ENCODE measurements around the gene CDC14B. TPM values are rescaled to one million over a fixed set of nuclear protein-coding genes. Genes with fewer than 3 reads are reported as not detected.

CDC14B gene
- total RNA-seq, 1 experiment from 2014 or later = 29.8 TPM

- TF ChIP-seq CTCF (IDR thresholded peaks at IDR 0.05; ENCODE audit: unreplicated experiment) = no peak
- BruUV-seq (replicated peaks) = no TSS peak
- H3K27ac Mint-ChIP-seq (ENCODE audit: unreplicated experiment) = no peak overlapping the region
- intact Hi-C loops (cut with micrococcal nuclease; ENCODE audit: unreplicated experiment) = no loop called here
- H3K4me1 Mint-ChIP-seq (ENCODE audit: low read depth, unreplicated experiment) = peaks cover 12% of the 10 kb centered on the region
- H3K36me3 Mint-ChIP-seq (ENCODE audit: insufficient read depth, unreplicated experiment) = no peaks in the 10 kb centered on the region
- no peaks in the 10 kb centered on the region for H3K27me3 Mint-ChIP-seq (ENCODE audit: unreplicated experiment)
- H3K9me3 Mint-ChIP-seq (ENCODE audit: low read depth, unreplicated experiment) = no peaks in the 10 kb centered on the region
- no peak for DNase-seq
- CTCF ChIA-PET = no interaction called here
- H3K4me3 Mint-ChIP-seq (ENCODE audit: low read depth, unreplicated experiment) = no peak overlapping the region
Observed at GRCh38 chr9:96581301-96581700, 38.3 kb downstream of the CDC14B start.

GRCh38 chr9:96574931-96575351, 44.7 kb downstream of the CDC14B start:
- intact Hi-C loops (cut with micrococcal nuclease; ENCODE audit: unreplicated experiment) = no loop called here
- Mint-ChIP-seq H3K9me3 (ENCODE audit: low read depth, unreplicated experiment) (no peaks in the 10 kb centered on the region), H3K36me3 (ENCODE audit: insufficient read depth, unreplicated experiment) (no peaks in the 10 kb centered on the region), H3K27ac (ENCODE audit: unreplicated experiment) (no peak overlapping the region), H3K27me3 (ENCODE audit: unreplicated experiment) (no peaks in the 10 kb centered on the region), H3K4me1 (ENCODE audit: low read depth, unreplicated experiment) (no peaks in the 10 kb centered on the region), H3K4me3 (ENCODE audit: low read depth, unreplicated experiment) (no peak overlapping the region)
- no peak for TF ChIP-seq CTCF (IDR thresholded peaks at IDR 0.05; ENCODE audit: unreplicated experiment)
- CTCF ChIA-PET = no interaction called here
- DNase-seq = no peak
- no TSS peak for BruUV-seq (replicated peaks)

GRCh38 chr9:96574455-96574854, 45.2 kb downstream of the CDC14B start:
- Mint-ChIP-seq H3K36me3 (ENCODE audit: insufficient read depth, unreplicated experiment) (no peaks in the 10 kb centered on the region), H3K4me3 (ENCODE audit: low read depth, unreplicated experiment) (no peak overlapping the region), H3K9me3 (ENCODE audit: low read depth, unreplicated experiment) (no peaks in the 10 kb centered on the region), H3K27me3 (ENCODE audit: unreplicated experiment) (no peaks in the 10 kb centered on the region), H3K27ac (ENCODE audit: unreplicated experiment) (no peak overlapping the region), H3K4me1 (ENCODE audit: low read depth, unreplicated experiment) (no peaks in the 10 kb centered on the region)
- CTCF ChIA-PET = interaction anchor here (0.6 kb wide), 1 partner anchor 40 kb away, joined by 3 read pairs; no protein-coding TSS in a partner anchor
- no peak for DNase-seq
- TF ChIP-seq CTCF (IDR thresholded peaks at IDR 0.05; ENCODE audit: unreplicated experiment) = no peak
- no TSS peak for BruUV-seq (replicated peaks)
- intact Hi-C loops (cut with micrococcal nuclease; ENCODE audit: unreplicated experiment) = no loop called here

- DNase-seq = no peak
- Mint-ChIP-seq H3K27me3 (ENCODE audit: unreplicated experiment) (no peaks in the 10 kb centered on the region), H3K4me3 (ENCODE audit: low read depth, unreplicated experiment) (peak overlapping the region; percentile 80), H3K4me1 (ENCODE audit: low read depth, unreplicated experiment) (peaks cover 8% of the 10 kb centered on the region), H3K9me3 (ENCODE audit: low read depth, unreplicated experiment) (no peaks in the 10 kb centered on the region), H3K36me3 (ENCODE audit: insufficient read depth, unreplicated experiment) (peaks cover 7% of the 10 kb centered on the region), H3K27ac (ENCODE audit: unreplicated experiment) (peak overlapping the region; percentile 52)
- no TSS peak for BruUV-seq (replicated peaks)
- intact Hi-C loops (cut with micrococcal nuclease; ENCODE audit: unreplicated experiment) = loop anchor here (10.0 kb wide), 2 partner anchors 48 to 88 kb away; partner anchors contain the start of genes CDC14B and PRXL2C
- no peak for TF ChIP-seq CTCF (IDR thresholded peaks at IDR 0.05; ENCODE audit: unreplicated experiment)
- CTCF ChIA-PET = no interaction called here
Observed at GRCh38 chr9:96567203-96567700, 52.4 kb downstream of the CDC14B start.

Data from Calu3 (cell line).